DOHH2 (cell line): ENCODE measurements around the gene AHSG.

Experiments used
- CTCF ChIP-seq: fragments of 200-600 bp; sonication (generic); IDR thresholded peaks from one replicate; pipeline ENCODE4 v1.5.1; 2014; ENCODE audit warnings: antibody characterized with exemption, mild to moderate bottlenecking, low read depth, low read length; ENCODE audit not compliant: poor library complexity, severe bottlenecking
- EZH2phosphoT487 ChIP-seq: fragments of 200-600 bp; sonication (generic); IDR thresholded peaks from 2 replicates; pipeline ENCODE4 v1.6.1; 2017; ENCODE audit warnings: borderline replicate concordance, mild to moderate bottlenecking, antibody characterized with exemption, low read length, moderate library complexity, mixed read lengths

GRCh38 chr3:186600896-186601295 is 12.0 kb upstream of the AHSG start:
- TF ChIP-seq CTCF, result no peak
- no peak for TF ChIP-seq EZH2phosphoT487
